ENCODE measurements around the gene PTCD3.

Gene PTCD3

GRCh38 chr2:86102157-86102556 is 3.9 kb upstream of the PTCD3 start:
- intact Hi-C loops (cut with micrococcal nuclease): loop anchor here (10.0 kb wide), 1 partner anchor 487 kb away; the partner anchor contains the start of genes C2orf68 and USP39
- H3K4me3 Mint-ChIP-seq: no peak overlapping the region
- no peak overlapping the region for H3K27ac Mint-ChIP-seq
- no peaks in the 10 kb centered on the region for H3K27me3 Mint-ChIP-seq
- no peaks in the 10 kb centered on the region for H3K9me3 Mint-ChIP-seq
- peaks cover 45% of the 10 kb centered on the region for H3K4me1 Mint-ChIP-seq (ENCODE audit: low read depth)
- peaks cover 71% of the 10 kb centered on the region for H3K36me3 Mint-ChIP-seq (ENCODE audit: low read depth)

- intact Hi-C loops (cut with micrococcal nuclease): loop anchor here (10.0 kb wide), 1 partner anchor 491 kb away; the partner anchor contains the start of genes C2orf68 and USP39
- Mint-ChIP-seq H3K4me1 (ENCODE audit: low read depth) (peaks cover 48% of the 10 kb centered on the region), H3K4me3 (peak within 1 kb of the TSS; percentile 98), H3K27ac (peak within 1 kb of the TSS; percentile 98), H3K27me3 (no peaks in the 10 kb centered on the region), H3K9me3 (no peaks in the 10 kb centered on the region), H3K36me3 (ENCODE audit: low read depth) (peaks cover 64% of the 10 kb centered on the region)
These were observed 625 bp upstream of the PTCD3 start, which contains the start of gene POLR1A for GRCh38 chr2:86105252-86105968. POLR1A (minus strand) TSS chr2:86105886; CDS start chr2:86105776, 110 bp downstream.

- Mint-ChIP-seq H3K27me3 (no peaks in the 10 kb centered on the region), H3K9me3 (no peaks in the 10 kb centered on the region), H3K36me3 (ENCODE audit: low read depth) (peaks cover 69% of the 10 kb centered on the region), H3K4me1 (ENCODE audit: low read depth) (peaks cover 43% of the 10 kb centered on the region), H3K27ac (peak overlapping the region; percentile 98), H3K4me3 (peak overlapping the region; percentile 98)
- intact Hi-C loops (cut with micrococcal nuclease): loop anchor here (10.0 kb wide), 1 partner anchor 492 kb away; the partner anchor contains the start of genes C2orf68 and USP39
These were observed 996 bp downstream of the PTCD3 start for GRCh38 chr2:86107031-86107430.

- Mint-ChIP-seq H3K4me1 (ENCODE audit: low read depth) (peaks cover 10% of the 10 kb centered on the region), H3K27me3 (no peaks in the 10 kb centered on the region), H3K9me3 (no peaks in the 10 kb centered on the region), H3K27ac (no peak overlapping the region), H3K36me3 (ENCODE audit: low read depth) (peaks cover 100% of the 10 kb centered on the region), H3K4me3 (no peak overlapping the region)
- intact Hi-C loops (cut with micrococcal nuclease): no loop called here
These were observed 12.1 kb downstream of the PTCD3 start for GRCh38 chr2:86118130-86118529.

- Mint-ChIP-seq H3K27me3 (no peaks in the 10 kb centered on the region), H3K27ac (no peak overlapping the region), H3K4me1 (ENCODE audit: low read depth) (peaks cover 5% of the 10 kb centered on the region), H3K9me3 (no peaks in the 10 kb centered on the region), H3K4me3 (no peak overlapping the region), H3K36me3 (ENCODE audit: low read depth) (peaks cover 99% of the 10 kb centered on the region)
- intact Hi-C loops (cut with micrococcal nuclease): loop anchor here (10.0 kb wide), 1 partner anchor 499 kb away; no protein-coding TSS in a partner anchor
These were observed 17.4 kb downstream of the PTCD3 start for GRCh38 chr2:86123328-86123925.

GRCh38 chr2:86124683-86125082 is 18.6 kb downstream of the PTCD3 start:
- Mint-ChIP-seq H3K27ac (no peak overlapping the region), H3K4me3 (no peak overlapping the region), H3K9me3 (no peaks in the 10 kb centered on the region), H3K36me3 (ENCODE audit: low read depth) (peaks cover 99% of the 10 kb centered on the region), H3K27me3 (no peaks in the 10 kb centered on the region), H3K4me1 (ENCODE audit: low read depth) (peaks cover 5% of the 10 kb centered on the region)
- intact Hi-C loops (cut with micrococcal nuclease): loop anchor here (10.0 kb wide), 1 partner anchor 500 kb away; no protein-coding TSS in a partner anchor

- Mint-ChIP-seq H3K4me3 (no peak overlapping the region), H3K36me3 (ENCODE audit: low read depth) (peaks cover 100% of the 10 kb centered on the region), H3K27ac (no peak overlapping the region), H3K27me3 (no peaks in the 10 kb centered on the region), H3K9me3 (no peaks in the 10 kb centered on the region), H3K4me1 (ENCODE audit: low read depth) (no peaks in the 10 kb centered on the region)
- intact Hi-C loops (cut with micrococcal nuclease): loop anchor here (10.0 kb wide), 1 partner anchor 330 kb away; no protein-coding TSS in a partner anchor
These were observed 28.7 kb downstream of the PTCD3 start for GRCh38 chr2:86134709-86135108.

- Mint-ChIP-seq H3K4me3 (no peak overlapping the region), H3K36me3 (ENCODE audit: low read depth) (peaks cover 99% of the 10 kb centered on the region), H3K27ac (no peak overlapping the region), H3K9me3 (no peaks in the 10 kb centered on the region), H3K4me1 (ENCODE audit: low read depth) (no peaks in the 10 kb centered on the region), H3K27me3 (no peaks in the 10 kb centered on the region)
- intact Hi-C loops (cut with micrococcal nuclease): loop anchor here (10.0 kb wide), 1 partner anchor 329 kb away; no protein-coding TSS in a partner anchor
These were observed 29.6 kb downstream of the PTCD3 start for GRCh38 chr2:86135653-86136052.

GRCh38 chr2:86136141-86136540 is 30.1 kb downstream of the PTCD3 start:
- Mint-ChIP-seq H3K27me3 (no peaks in the 10 kb centered on the region), H3K4me1 (ENCODE audit: low read depth) (peaks cover 4% of the 10 kb centered on the region), H3K36me3 (ENCODE audit: low read depth) (peaks cover 99% of the 10 kb centered on the region), H3K9me3 (no peaks in the 10 kb centered on the region), H3K27ac (no peak overlapping the region), H3K4me3 (no peak overlapping the region)
- intact Hi-C loops (cut with micrococcal nuclease): loop anchor here (10.0 kb wide), 1 partner anchor 329 kb away; no protein-coding TSS in a partner anchor

GRCh38 chr2:86138736-86139625 is 32.9 kb downstream of the PTCD3 start:
- H3K9me3 Mint-ChIP-seq: no peaks in the 10 kb centered on the region
- H3K4me1 Mint-ChIP-seq (ENCODE audit: low read depth): peaks cover 18% of the 10 kb centered on the region
- H3K27me3 Mint-ChIP-seq: no peaks in the 10 kb centered on the region
- intact Hi-C loops (cut with micrococcal nuclease): loop anchor here (10.0 kb wide), 1 partner anchor 326 kb away; no protein-coding TSS in a partner anchor
- no peak overlapping the region for H3K4me3 Mint-ChIP-seq
- no peak overlapping the region for H3K27ac Mint-ChIP-seq
- peaks cover 95% of the 10 kb centered on the region for H3K36me3 Mint-ChIP-seq (ENCODE audit: low read depth)

GRCh38 chr2:86139981-86140380 is 33.9 kb downstream of the PTCD3 start:
- no peak overlapping the region for H3K4me3 Mint-ChIP-seq
- no peaks in the 10 kb centered on the region for H3K9me3 Mint-ChIP-seq
- peaks cover 95% of the 10 kb centered on the region for H3K36me3 Mint-ChIP-seq (ENCODE audit: low read depth)
- H3K27me3 Mint-ChIP-seq: no peaks in the 10 kb centered on the region
- H3K27ac Mint-ChIP-seq: no peak overlapping the region
- H3K4me1 Mint-ChIP-seq (ENCODE audit: low read depth): peaks cover 26% of the 10 kb centered on the region
- intact Hi-C loops (cut with micrococcal nuclease): loop anchor here (10.0 kb wide), 1 partner anchor 325 kb away; no protein-coding TSS in a partner anchor

- Mint-ChIP-seq H3K9me3 (no peaks in the 10 kb centered on the region), H3K27me3 (no peaks in the 10 kb centered on the region), H3K4me3 (no peak overlapping the region), H3K4me1 (ENCODE audit: low read depth) (peaks cover 26% of the 10 kb centered on the region), H3K36me3 (ENCODE audit: low read depth) (peaks cover 95% of the 10 kb centered on the region), H3K27ac (peak overlapping the region; percentile 13)
- intact Hi-C loops (cut with micrococcal nuclease): no loop called here
These were observed 34.9 kb downstream of the PTCD3 start for GRCh38 chr2:86140969-86141392.

GRCh38 chr2:86142436-86143257 is 36.6 kb downstream of the PTCD3 start:
- peak overlapping the region; percentile 74 for H3K27ac Mint-ChIP-seq

More at GRCh38 chr2:86142436-86143257, 36.6 kb downstream of the PTCD3 start:
- Mint-ChIP-seq H3K4me1 (ENCODE audit: low read depth) (peaks cover 26% of the 10 kb centered on the region), H3K36me3 (ENCODE audit: low read depth) (peaks cover 93% of the 10 kb centered on the region), H3K27me3 (no peaks in the 10 kb centered on the region), H3K9me3 (no peaks in the 10 kb centered on the region), H3K4me3 (no peak overlapping the region)
- intact Hi-C loops (cut with micrococcal nuclease): no loop called here

All from dendritic cell treated with granulocyte-macrophage colony-stimulating factor and Interleukin-4, amounts not matched to agents 40 ng/mL and 50 ng/mL, for 4 days (primary cell).